ENCODE results near the gene PRKAR2B.

DNA sequence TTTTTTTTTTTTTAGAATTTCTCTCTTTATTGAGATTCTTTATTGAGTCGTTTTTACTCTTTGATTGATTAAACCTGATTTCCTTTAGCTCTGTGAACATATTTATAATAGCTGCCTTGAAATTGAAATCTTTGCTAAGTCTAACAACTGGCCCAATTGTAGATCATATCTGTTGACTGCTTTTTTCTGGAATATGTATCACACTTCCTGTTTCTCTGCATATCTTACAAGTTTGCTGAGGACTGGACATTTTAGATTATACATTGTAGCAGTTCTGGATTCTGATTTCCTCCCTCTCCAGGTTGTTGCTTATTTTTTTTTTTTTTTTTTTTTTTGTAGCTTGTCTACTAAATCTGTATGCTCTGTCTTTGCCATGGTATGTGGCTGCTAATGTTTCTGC, 56.3 kb downstream of the PRKAR2B start:
- no peak for TF ChIP-seq ELF4 (IDR thresholded peaks at IDR 0.05)
- TF ChIP-seq ZNF384 (IDR thresholded peaks at IDR 0.05) = no peak
- no peak for TF ChIP-seq SUZ12 (IDR thresholded peaks at IDR 0.05)
- no peak for TF ChIP-seq FOXK2 (IDR thresholded peaks at IDR 0.05)
- TF ChIP-seq BHLHE40 (IDR thresholded peaks at IDR 0.05; ENCODE audit: borderline replicate concordance) = no peak

Data from HEK293T (cell line).